ENCODE results near the gene HDAC4. TPM values are rescaled to one million over a fixed set of nuclear protein-coding genes. Genes with fewer than 3 reads are reported as not detected.
A peak's percentile ranks its signal among the peaks of the same experiment; 100 is the strongest.

Gene HDAC4
- total and polyA plus RNA-seq, 2 donors from 2014 or later, result 2.2 to 56.8 TPM

DNA sequence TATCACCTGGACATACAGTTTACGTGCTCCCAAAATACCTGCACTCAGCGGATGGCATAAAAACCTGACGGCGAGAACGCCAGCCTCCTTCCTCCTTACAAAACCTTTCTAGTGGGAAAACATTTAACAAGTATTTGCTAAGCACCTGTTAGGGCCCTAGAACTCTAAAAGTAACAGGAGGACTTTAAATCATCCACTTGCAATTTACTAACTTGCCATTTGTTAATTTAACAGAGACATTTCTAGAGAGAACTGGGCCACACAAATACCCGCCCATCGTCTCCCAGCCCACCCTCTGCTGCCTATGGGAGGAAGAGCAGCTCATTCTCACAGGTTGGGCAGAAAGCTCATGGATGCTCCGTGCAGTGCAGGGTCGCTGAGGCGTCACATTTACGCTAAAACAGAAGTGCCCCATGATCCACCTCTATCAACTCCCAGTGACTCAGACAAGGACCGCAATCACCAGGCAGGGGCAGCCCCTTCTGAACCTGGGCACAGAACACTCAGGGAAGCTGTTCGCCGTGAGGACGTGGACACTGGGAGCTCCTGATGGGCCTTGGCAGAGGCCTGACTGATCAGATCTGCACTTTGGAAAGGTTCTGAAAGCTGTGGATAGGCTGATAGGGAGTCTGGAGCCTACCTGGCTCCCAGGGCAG is 106.9 kb downstream of the HDAC4 start:
- no peak for FAIRE-seq
- no peaks in the 10 kb centered on the region for H3K9me3 ChIP-seq (ENCODE audit: control insufficient read depth in 2 of 3, insufficient read depth in 1 of 3, low read length in 3 of 3)
- H3K27me3 ChIP-seq (ENCODE audit: control insufficient read depth, insufficient read depth, low read length), result no peaks in the 10 kb centered on the region
- intact Hi-C loops (cut with DNase I), result no loop called here
- no peak overlapping the region for H3K27ac ChIP-seq (ENCODE audit: low read depth in 2 of 2, low read length in 2 of 2)
- no peak overlapping the region for H3K4me3 ChIP-seq (ENCODE audit: low read length in 3 of 3)
- TF ChIP-seq, protein P1, sequence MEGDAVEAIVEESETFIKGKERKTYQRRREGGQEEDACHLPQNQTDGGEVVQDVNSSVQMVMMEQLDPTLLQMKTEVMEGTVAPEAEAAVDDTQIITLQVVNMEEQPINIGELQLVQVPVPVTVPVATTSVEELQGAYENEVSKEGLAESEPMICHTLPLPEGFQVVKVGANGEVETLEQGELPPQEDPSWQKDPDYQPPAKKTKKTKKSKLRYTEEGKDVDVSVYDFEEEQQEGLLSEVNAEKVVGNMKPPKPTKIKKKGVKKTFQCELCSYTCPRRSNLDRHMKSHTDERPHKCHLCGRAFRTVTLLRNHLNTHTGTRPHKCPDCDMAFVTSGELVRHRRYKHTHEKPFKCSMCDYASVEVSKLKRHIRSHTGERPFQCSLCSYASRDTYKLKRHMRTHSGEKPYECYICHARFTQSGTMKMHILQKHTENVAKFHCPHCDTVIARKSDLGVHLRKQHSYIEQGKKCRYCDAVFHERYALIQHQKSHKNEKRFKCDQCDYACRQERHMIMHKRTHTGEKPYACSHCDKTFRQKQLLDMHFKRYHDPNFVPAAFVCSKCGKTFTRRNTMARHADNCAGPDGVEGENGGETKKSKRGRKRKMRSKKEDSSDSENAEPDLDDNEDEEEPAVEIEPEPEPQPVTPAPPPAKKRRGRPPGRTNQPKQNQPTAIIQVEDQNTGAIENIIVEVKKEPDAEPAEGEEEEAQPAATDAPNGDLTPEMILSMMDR (IDR thresholded peaks at IDR 0.05; ENCODE audit: borderline replicate concordance, extremely low read depth, insufficient read depth), result no peak
- H3K36me3 ChIP-seq (ENCODE audit: control insufficient read depth in 2 of 3, insufficient read depth in 3 of 3, low read length in 3 of 3), result no peaks in the 10 kb centered on the region
- H3K9ac ChIP-seq (ENCODE audit: low read length in 3 of 3), result no peak overlapping the region
- H3K4me1 ChIP-seq (ENCODE audit: control insufficient read depth in 2 of 3, insufficient read depth in 2 of 3, low read depth in 1 of 3, low read length in 3 of 3), result peaks cover 0 to 35% (median 19%) of the 10 kb centered on the region in 3 donors
- peak in 1 of 5 donors; percentile 49 for DNase-seq

DNA sequence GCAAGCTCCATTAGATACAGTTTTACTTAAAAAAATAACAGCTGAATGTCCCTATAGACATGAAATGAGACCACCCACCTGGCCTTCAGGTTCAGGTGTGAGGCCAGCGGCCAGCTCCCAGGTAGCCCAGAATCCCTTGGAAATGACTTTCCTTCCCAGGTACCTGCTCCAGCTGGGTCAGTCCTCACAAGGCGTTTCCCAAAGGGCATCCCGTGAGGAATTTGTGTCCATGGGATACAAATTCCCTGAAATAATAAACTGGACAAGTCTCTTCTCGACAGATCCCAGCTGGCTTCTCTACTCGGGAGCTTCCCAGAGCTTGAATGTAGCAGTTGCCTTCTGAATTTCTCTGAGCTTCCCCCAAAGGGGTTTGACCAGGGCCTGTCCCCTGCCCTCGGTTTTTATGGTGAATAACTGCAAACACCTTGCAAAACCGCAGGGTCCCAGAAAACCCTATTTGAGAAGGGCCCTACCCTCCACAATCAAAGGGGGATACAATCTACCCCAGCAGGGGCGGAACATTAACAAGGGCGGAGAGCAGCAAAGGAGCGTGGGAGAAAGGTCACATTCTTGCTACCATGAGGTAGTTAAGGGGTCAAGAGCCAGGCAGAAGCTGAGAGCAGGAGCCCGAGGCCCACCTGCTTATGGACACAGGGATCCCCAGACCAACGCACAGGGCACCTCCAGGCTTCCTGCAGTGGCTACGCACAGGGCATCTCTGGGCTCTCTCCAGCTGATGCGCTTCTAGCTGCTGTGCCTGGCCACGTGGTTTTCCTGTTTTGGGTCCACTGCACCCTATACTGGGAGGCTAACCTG is 107.7 kb downstream of the HDAC4 start:
- TF ChIP-seq, protein P1 (IDR thresholded peaks at IDR 0.05; ENCODE audit: borderline replicate concordance, extremely low read depth, insufficient read depth), result no peak
- Histone ChIP-seq H3K4me3 (ENCODE audit: low read length in 3 of 3) (no peak overlapping the region), H3K27me3 (ENCODE audit: control insufficient read depth, insufficient read depth, low read length) (no peaks in the 10 kb centered on the region), H3K27ac (ENCODE audit: low read depth in 2 of 2, low read length in 2 of 2) (no peak overlapping the region), H3K36me3 (ENCODE audit: control insufficient read depth in 2 of 3, insufficient read depth in 3 of 3, low read length in 3 of 3) (no peaks in the 10 kb centered on the region), H3K4me1 (ENCODE audit: control insufficient read depth in 2 of 3, insufficient read depth in 2 of 3, low read depth in 1 of 3, low read length in 3 of 3) (peaks cover 0 to 31% (median 19%) of the 10 kb centered on the region in 3 donors), H3K9ac (ENCODE audit: low read length in 3 of 3) (no peak overlapping the region), H3K9me3 (ENCODE audit: control insufficient read depth in 2 of 3, insufficient read depth in 1 of 3, low read length in 3 of 3) (no peaks in the 10 kb centered on the region)
- FAIRE-seq, result no peak
- intact Hi-C loops (cut with DNase I), result no loop called here
- DNase-seq, result peak in 3 of 5 donors; percentile 51 to 90 (median 65)

DNA sequence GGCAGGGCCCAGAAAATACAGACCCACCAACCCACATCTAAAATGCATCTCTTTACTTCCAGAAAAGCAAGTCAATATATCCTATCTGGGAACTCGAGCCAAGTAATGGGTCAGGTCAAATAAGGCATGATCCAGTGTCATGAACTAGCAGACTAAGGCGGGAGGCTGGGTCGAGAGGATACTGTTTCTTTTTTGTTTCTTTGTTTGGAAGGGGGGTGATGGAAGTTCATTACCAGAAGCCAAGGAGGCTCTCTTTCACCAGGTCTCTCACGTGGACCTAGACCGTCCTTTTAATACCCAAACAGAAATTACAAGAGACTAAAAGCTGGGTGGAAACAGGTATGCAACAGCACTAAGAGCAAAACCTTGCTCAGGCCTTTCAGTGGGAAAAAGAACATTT is 108.3 kb downstream of the HDAC4 start:
- TF ChIP-seq, protein P1 (IDR thresholded peaks at IDR 0.05; ENCODE audit: borderline replicate concordance, extremely low read depth, insufficient read depth), result no peak
- no peak overlapping the region for H3K27ac ChIP-seq (ENCODE audit: low read depth in 2 of 2, low read length in 2 of 2)
- no peaks in the 10 kb centered on the region for H3K36me3 ChIP-seq (ENCODE audit: control insufficient read depth in 2 of 3, insufficient read depth in 3 of 3, low read length in 3 of 3)
- no peak for DNase-seq
- no peak for FAIRE-seq
- intact Hi-C loops (cut with DNase I), result no loop called here
- no peaks in the 10 kb centered on the region for H3K27me3 ChIP-seq (ENCODE audit: control insufficient read depth, insufficient read depth, low read length)
- H3K9ac ChIP-seq (ENCODE audit: low read length in 3 of 3), result no peak overlapping the region
- no peak overlapping the region for H3K4me3 ChIP-seq (ENCODE audit: low read length in 3 of 3)
- peaks cover 0 to 28% (median 19%) of the 10 kb centered on the region in 3 donors for H3K4me1 ChIP-seq (ENCODE audit: control insufficient read depth in 2 of 3, insufficient read depth in 2 of 3, low read depth in 1 of 3, low read length in 3 of 3)
- H3K9me3 ChIP-seq (ENCODE audit: control insufficient read depth in 2 of 3, insufficient read depth in 1 of 3, low read length in 3 of 3), result no peaks in the 10 kb centered on the region
